ENCODE results near the gene TMEM266.

Gene TMEM266

GRCh38 chr15:76135516-76135915 lies 75.7 kb downstream of the TMEM266 start:
- Histone ChIP-seq H3K27me3 (ENCODE audit: insufficient read depth, low read length) (peaks cover 11% of the 10 kb centered on the region; the same call in 1 of the 2 replicates), H3K27ac (ENCODE audit: low read length) (no peak overlapping the region), H3K9me3 (ENCODE audit: insufficient read depth, low read depth, low read length) (no peaks in the 10 kb centered on the region), H3K4me1 (ENCODE audit: insufficient read depth, low read length) (peaks cover 9% of the 10 kb centered on the region; the same call in 1 of the 2 replicates), H3K4me3 (ENCODE audit: low read length) (no peak overlapping the region), H3K9ac (ENCODE audit: low read depth, low read length) (no peak overlapping the region), H3K36me3 (ENCODE audit: insufficient read depth, low read depth, low read length) (no peaks in the 10 kb centered on the region)

- H3K36me3 ChIP-seq (ENCODE audit: insufficient read depth, low read depth, low read length): no peaks in the 10 kb centered on the region
- H3K4me1 ChIP-seq (ENCODE audit: insufficient read depth, low read length): peaks cover 9% of the 10 kb centered on the region; the same call in 1 of the 2 replicates
- peaks cover 11% of the 10 kb centered on the region; the same call in 1 of the 2 replicates for H3K27me3 ChIP-seq (ENCODE audit: insufficient read depth, low read length)
- no peak overlapping the region for H3K4me3 ChIP-seq (ENCODE audit: low read length)
- H3K9me3 ChIP-seq (ENCODE audit: insufficient read depth, low read depth, low read length): no peaks in the 10 kb centered on the region
- no peak overlapping the region for H3K27ac ChIP-seq (ENCODE audit: low read length)
- H3K9ac ChIP-seq (ENCODE audit: low read depth, low read length): no peak overlapping the region
These were observed 78.7 kb downstream of the TMEM266 start for GRCh38 chr15:76138436-76138835.

- H3K27me3 ChIP-seq (ENCODE audit: insufficient read depth, low read length): peaks cover 11% of the 10 kb centered on the region; the same call in 1 of the 2 replicates
- peak overlapping the region; percentile 71; the same call in 1 of the 2 replicates for H3K9ac ChIP-seq (ENCODE audit: low read depth, low read length)
- no peaks in the 10 kb centered on the region for H3K9me3 ChIP-seq (ENCODE audit: insufficient read depth, low read depth, low read length)
- H3K4me1 ChIP-seq (ENCODE audit: insufficient read depth, low read length): peaks cover 9% of the 10 kb centered on the region; the same call in 1 of the 2 replicates
- no peaks in the 10 kb centered on the region for H3K36me3 ChIP-seq (ENCODE audit: insufficient read depth, low read depth, low read length)
- H3K27ac ChIP-seq (ENCODE audit: low read length): peak overlapping the region; percentile 51
- peak overlapping the region; percentile 43 for H3K4me3 ChIP-seq (ENCODE audit: low read length)
These were observed 79.7 kb downstream of the TMEM266 start for GRCh38 chr15:76139368-76140073.

- Histone ChIP-seq H3K27ac (ENCODE audit: low read length) (peak overlapping the region; percentile 51), H3K4me1 (ENCODE audit: insufficient read depth, low read length) (peaks cover 9% of the 10 kb centered on the region; the same call in 1 of the 2 replicates), H3K36me3 (ENCODE audit: insufficient read depth, low read depth, low read length) (no peaks in the 10 kb centered on the region), H3K9me3 (ENCODE audit: insufficient read depth, low read depth, low read length) (no peaks in the 10 kb centered on the region), H3K4me3 (ENCODE audit: low read length) (peak overlapping the region; percentile 43), H3K9ac (ENCODE audit: low read depth, low read length) (peak overlapping the region; percentile 71; the same call in 1 of the 2 replicates), H3K27me3 (ENCODE audit: insufficient read depth, low read length) (peaks cover 11% of the 10 kb centered on the region; the same call in 1 of the 2 replicates)
These were observed 80.3 kb downstream of the TMEM266 start for GRCh38 chr15:76140074-76140464.

GRCh38 chr15:76146812-76147211 lies 87.0 kb downstream of the TMEM266 start:
- H3K36me3 ChIP-seq (ENCODE audit: insufficient read depth, low read depth, low read length): no peaks in the 10 kb centered on the region
- H3K9ac ChIP-seq (ENCODE audit: low read depth, low read length): no peak overlapping the region
- H3K4me1 ChIP-seq (ENCODE audit: insufficient read depth, low read length): peaks cover 14% of the 10 kb centered on the region
- 0 out of 2 replicates have a peak, but pooled peaks cover 3% of the 10 kb centered on the region for H3K27me3 ChIP-seq (ENCODE audit: insufficient read depth, low read length)
- H3K9me3 ChIP-seq (ENCODE audit: insufficient read depth, low read depth, low read length): no peaks in the 10 kb centered on the region
- no peak overlapping the region for H3K4me3 ChIP-seq (ENCODE audit: low read length)
- H3K27ac ChIP-seq (ENCODE audit: low read length): no peak overlapping the region

- Histone ChIP-seq H3K9me3 (ENCODE audit: insufficient read depth, low read depth, low read length) (no peaks in the 10 kb centered on the region), H3K4me1 (ENCODE audit: insufficient read depth, low read length) (peaks cover 16% of the 10 kb centered on the region), H3K9ac (ENCODE audit: low read depth, low read length) (no peak overlapping the region), H3K4me3 (ENCODE audit: low read length) (peak overlapping the region; percentile 20; the same call in 1 of the 2 replicates), H3K36me3 (ENCODE audit: insufficient read depth, low read depth, low read length) (no peaks in the 10 kb centered on the region), H3K27ac (ENCODE audit: low read length) (no peak overlapping the region), H3K27me3 (ENCODE audit: insufficient read depth, low read length) (0 out of 2 replicates have a peak, but pooled peaks cover 3% of the 10 kb centered on the region)
These were observed 88.3 kb downstream of the TMEM266 start for GRCh38 chr15:76147906-76148570.

GRCh38 chr15:76149291-76149915 lies 89.6 kb downstream of the TMEM266 start:
- no peaks in the 10 kb centered on the region for H3K9me3 ChIP-seq (ENCODE audit: insufficient read depth, low read depth, low read length)
- H3K27ac ChIP-seq (ENCODE audit: low read length): no peak overlapping the region
- H3K27me3 ChIP-seq (ENCODE audit: insufficient read depth, low read length): 0 out of 2 replicates have a peak, but pooled peaks cover 3% of the 10 kb centered on the region
- no peaks in the 10 kb centered on the region for H3K36me3 ChIP-seq (ENCODE audit: insufficient read depth, low read depth, low read length)
- no peak overlapping the region for H3K9ac ChIP-seq (ENCODE audit: low read depth, low read length)
- H3K4me1 ChIP-seq (ENCODE audit: insufficient read depth, low read length): peaks cover 16% of the 10 kb centered on the region
- H3K4me3 ChIP-seq (ENCODE audit: low read length): no peak overlapping the region

- no peaks in the 10 kb centered on the region for H3K36me3 ChIP-seq (ENCODE audit: insufficient read depth, low read depth, low read length)
- H3K27ac ChIP-seq (ENCODE audit: low read length): no peak overlapping the region
- peaks cover 16% of the 10 kb centered on the region for H3K4me1 ChIP-seq (ENCODE audit: insufficient read depth, low read length)
- no peaks in the 10 kb centered on the region for H3K9me3 ChIP-seq (ENCODE audit: insufficient read depth, low read depth, low read length)
- H3K9ac ChIP-seq (ENCODE audit: low read depth, low read length): no peak overlapping the region
- 0 out of 2 replicates have a peak, but pooled peaks cover 3% of the 10 kb centered on the region for H3K27me3 ChIP-seq (ENCODE audit: insufficient read depth, low read length)
- no peak overlapping the region for H3K4me3 ChIP-seq (ENCODE audit: low read length)
These were observed 90.7 kb downstream of the TMEM266 start for GRCh38 chr15:76150513-76150912.

- H3K27ac ChIP-seq (ENCODE audit: low read length): no peak overlapping the region
These were observed 91.3 kb downstream of the TMEM266 start for GRCh38 chr15:76150971-76151598.

GRCh38 chr15:76151599-76151974 lies 91.8 kb downstream of the TMEM266 start:
- no peaks in the 10 kb centered on the region for H3K36me3 ChIP-seq (ENCODE audit: insufficient read depth, low read depth, low read length)
- no peaks in the 10 kb centered on the region for H3K9me3 ChIP-seq (ENCODE audit: insufficient read depth, low read depth, low read length)

More at GRCh38 chr15:76150971-76151598, 91.3 kb downstream of the TMEM266 start:
- H3K36me3 ChIP-seq (ENCODE audit: insufficient read depth, low read depth, low read length): no peaks in the 10 kb centered on the region
- no peak overlapping the region for H3K9ac ChIP-seq (ENCODE audit: low read depth, low read length)
- peaks cover 16% of the 10 kb centered on the region for H3K4me1 ChIP-seq (ENCODE audit: insufficient read depth, low read length)
- H3K4me3 ChIP-seq (ENCODE audit: low read length): no peak overlapping the region; the same call in 1 of the 2 replicates
- H3K9me3 ChIP-seq (ENCODE audit: insufficient read depth, low read depth, low read length): no peaks in the 10 kb centered on the region
- 0 out of 2 replicates have a peak, but pooled peaks cover 3% of the 10 kb centered on the region for H3K27me3 ChIP-seq (ENCODE audit: insufficient read depth, low read length)

GRCh38 chr15:76152197-76152596 lies 92.4 kb downstream of the TMEM266 start:
- Histone ChIP-seq H3K9ac (ENCODE audit: low read depth, low read length) (no peak overlapping the region), H3K27ac (ENCODE audit: low read length) (no peak overlapping the region)

More at GRCh38 chr15:76151599-76151974, 91.8 kb downstream of the TMEM266 start:
- H3K4me1 ChIP-seq (ENCODE audit: insufficient read depth, low read length): peaks cover 16% of the 10 kb centered on the region
- peak overlapping the region; percentile 12; the same call in 1 of the 2 replicates for H3K4me3 ChIP-seq (ENCODE audit: low read length)
- H3K9ac ChIP-seq (ENCODE audit: low read depth, low read length): no peak overlapping the region
- H3K27ac ChIP-seq (ENCODE audit: low read length): no peak overlapping the region
- 0 out of 2 replicates have a peak, but pooled peaks cover 3% of the 10 kb centered on the region for H3K27me3 ChIP-seq (ENCODE audit: insufficient read depth, low read length)

More at GRCh38 chr15:76152197-76152596, 92.4 kb downstream of the TMEM266 start:
- no peak overlapping the region for H3K4me3 ChIP-seq (ENCODE audit: low read length)
- H3K4me1 ChIP-seq (ENCODE audit: insufficient read depth, low read length): peaks cover 16% of the 10 kb centered on the region
- H3K27me3 ChIP-seq (ENCODE audit: insufficient read depth, low read length): 0 out of 2 replicates have a peak, but pooled peaks cover 3% of the 10 kb centered on the region
- no peaks in the 10 kb centered on the region for H3K9me3 ChIP-seq (ENCODE audit: insufficient read depth, low read depth, low read length)
- no peaks in the 10 kb centered on the region for H3K36me3 ChIP-seq (ENCODE audit: insufficient read depth, low read depth, low read length)

Measured in iPS-20b (cell line).